ENCODE results near the gene CRIP3. TPM values are rescaled to one million over a fixed set of nuclear protein-coding genes. Genes with fewer than 3 reads are reported as not detected.

Gene CRIP3
- total RNA-seq, 1 donor from 2014 or later = 0.62 TPM

- DNase-seq = no peak
Observed at GRCh38 chr6:43273707-43274106, 34.9 kb downstream of the CRIP3 start.

- DNase-seq = no peak
Observed at GRCh38 chr6:43271944-43272343, 36.7 kb downstream of the CRIP3 start.

- DNase-seq = no peak
Observed at GRCh38 chr6:43271103-43271815, 37.4 kb downstream of the CRIP3 start.

GRCh38 chr6:43269273-43270007 lies 39.2 kb downstream of the CRIP3 start:
- no peak for DNase-seq

- no peak for DNase-seq
Observed at GRCh38 chr6:43268782-43269272, 39.8 kb downstream of the CRIP3 start.

GRCh38 chr6:43268355-43268700 lies 40.3 kb downstream of the CRIP3 start:
- DNase-seq = no peak

GRCh38 chr6:43267619-43268354 lies 40.8 kb downstream of the CRIP3 start:
- DNase-seq = no peak

GRCh38 chr6:43265564-43265963 lies 43.1 kb downstream of the CRIP3 start:
- DNase-seq = no peak

- DNase-seq = no peak
Observed at GRCh38 chr6:43264599-43265145, 44.0 kb downstream of the CRIP3 start.

GRCh38 chr6:43263314-43264178 lies 45.1 kb downstream of the CRIP3 start:
- DNase-seq = peak; percentile 81

GRCh38 chr6:43262780-43263313 lies 45.8 kb downstream of the CRIP3 start:
- DNase-seq = no peak

GRCh38 chr6:43262000-43262779 lies 46.4 kb downstream of the CRIP3 start:
- DNase-seq = no peak

- no peak for DNase-seq
Observed at GRCh38 chr6:43261198-43261597, 47.4 kb downstream of the CRIP3 start.

- no peak for DNase-seq
Observed at GRCh38 chr6:43260791-43261190, 47.8 kb downstream of the CRIP3 start.

GRCh38 chr6:43258807-43259686 lies 49.6 kb downstream of the CRIP3 start:
- DNase-seq = no peak

GRCh38 chr6:43258180-43258579 lies 50.4 kb downstream of the CRIP3 start:
- DNase-seq = no peak

- no peak for DNase-seq
Observed at GRCh38 chr6:43257367-43258145, 51.1 kb downstream of the CRIP3 start.

GRCh38 chr6:43256670-43257366 lies 51.8 kb downstream of the CRIP3 start:
- no peak for DNase-seq
